Kidney (tissue), 14 donors: Measurements from ENCODE around the gene PKD1L1. TPM values are rescaled to one million over a fixed set of nuclear protein-coding genes. Genes with fewer than 3 reads are reported as not detected.

Experiments used
- DNase-seq, 5 donors: peaks; one replicate each; pipeline ENCODE4 v3.0.0-alpha.2; 2013 to 2020
- FAIRE-seq: peaks from 2 replicates; lab custom pipeline; 2012; peaks lifted over from hg19 to GRCh38; lab: Jason Lieb, UNC
- H3K27ac ChIP-seq, 2 donors: one replicate each; pipeline ENCODE4 v1.7.0; 2013; ENCODE audit warnings: low read depth in 2 of 2, low read length in 2 of 2, inconsistent platforms in 1 of 2
- H3K27me3 ChIP-seq: one replicate; pipeline ENCODE4 v1.7.1; 2013; ENCODE audit warnings: low read length, inconsistent platforms; ENCODE audit not compliant: control insufficient read depth, insufficient read depth
- H3K36me3 ChIP-seq, 3 donors: one replicate each; pipeline versions ENCODE4 v1.7.0 to v1.7.1; 2013; ENCODE audit warnings: low read length in 3 of 3, control low read depth in 1 of 3, inconsistent platforms in 1 of 3; ENCODE audit not compliant: insufficient read depth in 3 of 3, control insufficient read depth in 2 of 3
- H3K4me1 ChIP-seq, 3 donors: one replicate each; pipeline versions ENCODE4 v1.7.0 to v1.7.1; 2013; ENCODE audit warnings: low read length in 3 of 3, inconsistent platforms in 1 of 3, low read depth in 1 of 3; ENCODE audit not compliant: control insufficient read depth in 2 of 3, insufficient read depth in 2 of 3
- H3K4me3 ChIP-seq, 3 donors: one replicate each; pipeline versions ENCODE4 v1.7.0 to v1.8.1; 2013; ENCODE audit warnings: low read length in 3 of 3, control low read depth in 1 of 3, inconsistent platforms in 1 of 3
- H3K9ac ChIP-seq, 3 donors: one replicate each; pipeline versions ENCODE4 v1.7.0 to v1.7.1; 2013; ENCODE audit warnings: low read length in 3 of 3, control low read depth in 1 of 3, inconsistent platforms in 1 of 3
- H3K9me3 ChIP-seq, 3 donors: one replicate each; pipeline versions ENCODE4 v1.7.0 to v1.7.1; 2013; ENCODE audit warnings: low read length in 3 of 3, control low read depth in 1 of 3, inconsistent platforms in 1 of 3; ENCODE audit not compliant: control insufficient read depth in 2 of 3, insufficient read depth in 1 of 3
- intact Hi-C: fragments of 100-400 bp; cut with DNase I; formaldehyde crosslinking; loops from one replicate; pipeline ENCODE4 v1.11.1; 2022
- polyA plus RNA-seq: library from polyadenylated mRNA; stranded (reverse); fragments of 350-450 nt; fragmentation: Illumina TruSeq; extraction: RNeasy Lipid Tissue Mini Kit (QIAGEN cat#74804); gene quantifications from one replicate; pipeline ENCODE4 v1.2.3, GENCODE V29; 2014; ENCODE audit warnings: low read depth, low replicate concordance; ENCODE audit not compliant: insufficient read depth
- total RNA-seq: library from RNA; stranded (reverse); fragmentation: NEBNext Ultra II Directional; extraction: Animal tissue kit (Norgen Biotek cat#: 25700); gene quantifications from one replicate; pipeline ENCODE4 v1.2.1, GENCODE V29; 2021
- TF ChIP-seq, protein P1 (sequence below): IDR thresholded peaks from 3 replicates; pipeline ENCODE4 v1.5.1; 2012; ENCODE audit warnings: mild to moderate bottlenecking, moderate library complexity, borderline replicate concordance; ENCODE audit not compliant: insufficient read depth; ENCODE audit errors: extremely low read depth
- donor health status: control.
- donor health status: control.
- donor health status: control.
- donor health status: control.
- donor health status: control.
- donor health status: DM: yes; HTN: yes; CAD: no.
- donor health status: Normal renal cell carcinoma (clear cell type).

PKD1L1 gene
- total and polyA plus RNA-seq, 2 donors from 2014 or later: 0.32 to 0.82 TPM

DNA sequence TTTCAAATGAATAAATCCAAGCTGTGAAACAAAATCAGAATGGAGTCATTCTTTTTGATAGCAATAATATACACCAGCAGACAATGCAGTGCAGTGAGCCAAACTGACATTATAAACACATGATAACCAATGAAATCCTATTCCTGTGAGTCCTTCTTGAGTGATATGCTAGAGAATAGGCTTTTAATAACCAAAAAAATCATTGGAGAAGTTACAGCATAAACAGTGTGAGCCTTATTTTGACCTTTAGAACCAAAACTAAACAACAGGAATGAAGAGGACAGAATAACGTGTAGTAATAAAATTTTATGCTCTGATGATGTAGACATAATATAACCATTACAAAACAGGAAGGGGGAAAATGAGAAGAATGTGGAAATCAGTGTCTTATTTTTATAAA, 22.5 kb upstream of the PKD1L1 start:
- Histone ChIP-seq H3K27me3 (no peaks in the 10 kb centered on the region), H3K9me3 (no peaks in the 10 kb centered on the region), H3K4me3 (no peak overlapping the region), H3K9ac (no peak overlapping the region), H3K4me1 (no peaks in the 10 kb centered on the region), H3K36me3 (peaks cover 11 to 49% (median 31%) of the 10 kb centered on the region in 3 donors), H3K27ac (peak overlapping the region in 1 of 2 donors; percentile 66)
- intact Hi-C loops: no loop called here
- DNase-seq (no peak), FAIRE-seq (no peak)
- TF ChIP-seq, protein P1, sequence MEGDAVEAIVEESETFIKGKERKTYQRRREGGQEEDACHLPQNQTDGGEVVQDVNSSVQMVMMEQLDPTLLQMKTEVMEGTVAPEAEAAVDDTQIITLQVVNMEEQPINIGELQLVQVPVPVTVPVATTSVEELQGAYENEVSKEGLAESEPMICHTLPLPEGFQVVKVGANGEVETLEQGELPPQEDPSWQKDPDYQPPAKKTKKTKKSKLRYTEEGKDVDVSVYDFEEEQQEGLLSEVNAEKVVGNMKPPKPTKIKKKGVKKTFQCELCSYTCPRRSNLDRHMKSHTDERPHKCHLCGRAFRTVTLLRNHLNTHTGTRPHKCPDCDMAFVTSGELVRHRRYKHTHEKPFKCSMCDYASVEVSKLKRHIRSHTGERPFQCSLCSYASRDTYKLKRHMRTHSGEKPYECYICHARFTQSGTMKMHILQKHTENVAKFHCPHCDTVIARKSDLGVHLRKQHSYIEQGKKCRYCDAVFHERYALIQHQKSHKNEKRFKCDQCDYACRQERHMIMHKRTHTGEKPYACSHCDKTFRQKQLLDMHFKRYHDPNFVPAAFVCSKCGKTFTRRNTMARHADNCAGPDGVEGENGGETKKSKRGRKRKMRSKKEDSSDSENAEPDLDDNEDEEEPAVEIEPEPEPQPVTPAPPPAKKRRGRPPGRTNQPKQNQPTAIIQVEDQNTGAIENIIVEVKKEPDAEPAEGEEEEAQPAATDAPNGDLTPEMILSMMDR: no peak

DNA sequence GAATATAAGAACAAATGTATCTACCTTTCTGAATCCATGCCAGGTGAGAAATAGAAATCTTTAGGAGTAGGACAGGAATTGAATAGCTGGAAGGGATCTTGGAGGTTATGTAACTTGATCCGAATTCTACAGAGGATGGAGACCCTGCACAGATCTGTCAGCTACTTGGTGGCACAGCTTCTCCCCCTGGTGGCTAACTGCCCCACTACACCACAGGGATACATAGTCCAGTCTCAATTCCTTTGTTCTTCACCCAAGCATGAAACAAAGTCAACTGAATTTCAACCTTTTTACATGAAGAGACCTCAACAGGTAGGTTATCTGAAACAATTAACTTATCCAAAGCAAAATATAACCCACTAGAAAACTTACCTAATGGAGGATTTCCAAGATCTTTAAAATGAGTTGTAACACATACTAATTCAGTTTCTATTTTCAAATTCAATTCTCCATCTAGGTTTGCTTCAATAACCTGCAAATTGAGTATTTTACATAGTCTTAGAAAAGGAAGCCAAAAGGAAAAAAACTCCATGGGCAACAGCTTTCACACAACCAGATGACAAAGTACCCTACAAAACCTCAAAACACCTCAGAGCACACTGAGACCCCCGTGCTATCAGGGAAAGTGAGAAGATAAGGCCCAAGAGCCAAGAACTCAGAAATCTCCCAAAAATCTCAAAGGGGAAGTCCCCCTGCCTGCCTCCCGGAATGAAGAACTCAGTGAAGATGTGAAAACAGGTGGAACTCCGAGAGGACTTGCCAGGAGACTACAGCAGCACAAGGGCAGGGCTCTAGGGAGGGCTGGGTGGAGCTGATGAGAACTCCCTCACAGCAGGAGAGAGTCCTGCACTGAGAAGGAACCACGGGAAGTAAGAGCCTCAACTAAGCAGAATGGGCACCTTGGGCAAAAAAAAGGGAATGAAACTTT, 20.8 kb upstream of the PKD1L1 start:
- intact Hi-C loops: no loop called here
- Histone ChIP-seq H3K9me3 (no peaks in the 10 kb centered on the region), H3K9ac (no peak overlapping the region), H3K4me3 (no peak overlapping the region), H3K36me3 (peaks cover 10 to 51% (median 42%) of the 10 kb centered on the region in 3 donors), H3K4me1 (no peaks in the 10 kb centered on the region), H3K27ac (no peak overlapping the region), H3K27me3 (no peaks in the 10 kb centered on the region)
- no peak for FAIRE-seq
- DNase-seq: peak in 4 of 5 donors; percentile 86 to 91 (median 88)
- TF ChIP-seq, protein P1: peak; percentile 66

DNA sequence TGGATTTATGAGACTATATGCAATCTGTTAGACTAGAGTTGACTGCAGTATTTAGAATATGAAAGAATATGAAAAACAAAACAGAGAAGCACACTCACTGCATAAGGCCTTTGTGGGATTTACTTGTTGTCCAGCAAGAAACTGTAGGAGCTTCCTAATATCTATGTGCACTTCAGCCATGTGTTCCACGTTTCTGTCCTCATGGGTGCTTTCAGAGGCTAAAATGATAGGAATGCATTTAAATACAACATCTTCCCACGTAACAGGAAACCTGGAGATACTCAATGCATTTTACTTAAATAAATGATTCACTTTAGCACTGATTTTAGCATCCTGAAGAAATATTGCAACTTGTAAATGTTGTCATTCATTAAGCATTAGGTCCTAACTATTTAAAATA, 19.4 kb upstream of the PKD1L1 start:
- no peak for FAIRE-seq
- H3K4me1 ChIP-seq: no peaks in the 10 kb centered on the region
- H3K36me3 ChIP-seq: peaks cover 8 to 41% (median 41%) of the 10 kb centered on the region in 3 donors
- intact Hi-C loops: no loop called here
- H3K9me3 ChIP-seq: no peaks in the 10 kb centered on the region
- no peak overlapping the region for H3K4me3 ChIP-seq
- DNase-seq: no peak
- no peak overlapping the region for H3K27ac ChIP-seq
- H3K27me3 ChIP-seq: no peaks in the 10 kb centered on the region
- TF ChIP-seq, protein P1: no peak
- H3K9ac ChIP-seq: no peak overlapping the region
